GM18909 (cell line): ENCODE data around the gene NDRG4.

Experiments used
- ATAC-seq: cut with Tn5 transposase; IDR thresholded peaks from one replicate; pipeline ENCODE4 v1.9.1; 2021; ENCODE audit warnings: mild to moderate bottlenecking; ENCODE audit not compliant: unreplicated experiment, poor library complexity

The NDRG4 gene

DNA sequence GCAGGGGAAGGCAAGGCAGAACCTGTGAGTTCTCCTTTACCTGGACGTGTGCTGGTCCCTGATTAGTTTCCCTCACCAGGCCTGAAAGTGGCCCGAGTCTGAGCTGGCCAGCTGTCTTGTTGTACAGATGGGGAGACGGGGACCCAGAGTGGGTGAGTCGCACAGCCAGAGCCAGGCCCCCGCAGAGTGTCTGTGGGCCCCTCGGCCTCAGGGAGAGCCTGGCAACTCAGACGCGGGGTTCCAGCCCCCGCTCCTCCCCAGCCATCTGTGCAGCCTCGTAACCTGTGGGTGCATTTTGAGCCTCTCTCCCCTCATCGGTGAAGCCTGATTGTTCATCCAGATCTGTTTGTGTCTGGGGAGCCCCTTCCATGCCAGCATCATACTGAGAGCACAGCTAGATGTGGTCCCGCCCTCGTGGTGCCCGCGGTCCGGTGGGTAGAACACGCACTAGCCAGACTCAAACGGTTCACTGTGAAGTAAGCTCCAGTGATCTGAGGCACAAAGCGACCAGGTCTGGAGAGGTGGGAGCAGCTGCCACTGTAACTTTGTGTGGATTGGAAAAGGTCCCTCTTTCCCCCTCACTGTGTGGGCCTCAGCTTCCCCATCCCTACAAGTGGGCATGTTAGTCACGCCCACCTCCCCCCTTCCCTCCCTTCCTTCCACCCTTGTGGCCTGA lies 6.0 kb upstream of the NDRG4 start:
- no peak for ATAC-seq

DNA sequence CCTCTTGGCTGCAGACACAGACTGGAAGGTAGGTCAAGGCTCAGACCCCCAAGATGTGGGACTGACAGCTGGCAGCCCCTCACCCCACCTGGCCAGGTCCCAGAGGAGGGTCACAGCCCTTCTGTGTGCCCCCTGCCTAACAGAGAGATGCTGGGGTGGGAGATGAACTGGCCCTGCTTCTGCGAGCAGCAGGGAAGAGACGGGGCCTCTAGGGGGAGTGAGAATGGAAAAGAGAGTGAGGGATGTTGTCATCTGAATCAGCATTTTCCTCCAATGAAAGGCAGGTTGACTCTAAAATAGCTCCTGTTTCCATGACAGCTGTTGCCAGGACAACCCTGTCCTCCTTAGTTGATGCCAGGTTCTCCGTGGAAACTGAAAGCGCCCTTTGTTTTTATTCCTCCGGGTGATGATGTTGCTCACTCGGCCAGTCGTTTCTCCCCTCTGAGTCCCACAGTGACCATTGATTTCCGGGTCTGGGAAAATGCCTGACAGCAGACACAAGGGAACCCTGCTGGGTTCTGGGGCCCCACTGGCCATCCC lies 4.9 kb upstream of the NDRG4 start:
- ATAC-seq = peak; percentile 76

GRCh38 chr16:58495521-58496331 lies 4.2 kb upstream of the NDRG4 start:
- no peak for ATAC-seq

DNA sequence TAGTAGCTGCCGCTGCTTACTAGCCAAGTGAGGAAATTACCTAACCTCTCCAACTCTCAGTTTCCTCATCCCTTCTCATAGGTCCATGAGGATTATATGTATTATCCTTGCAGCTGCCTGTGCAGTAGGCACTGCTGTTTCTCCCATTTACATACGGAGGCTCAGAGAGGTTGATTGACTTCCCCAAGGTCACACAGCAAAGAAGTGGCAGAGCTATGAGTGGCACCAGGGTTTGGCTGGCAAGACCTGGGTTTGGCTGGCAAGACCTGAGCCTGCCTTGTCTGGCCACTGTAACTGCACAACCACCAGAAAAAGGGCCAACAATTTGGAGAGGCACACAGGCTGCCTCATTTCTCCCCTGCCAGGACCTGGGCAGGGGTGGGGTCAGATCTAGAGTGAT lies 2.5 kb upstream of the NDRG4 start:
- ATAC-seq = no peak

GRCh38 chr16:58497935-58498334 lies 2.0 kb upstream of the NDRG4 start:
- no peak for ATAC-seq

DNA sequence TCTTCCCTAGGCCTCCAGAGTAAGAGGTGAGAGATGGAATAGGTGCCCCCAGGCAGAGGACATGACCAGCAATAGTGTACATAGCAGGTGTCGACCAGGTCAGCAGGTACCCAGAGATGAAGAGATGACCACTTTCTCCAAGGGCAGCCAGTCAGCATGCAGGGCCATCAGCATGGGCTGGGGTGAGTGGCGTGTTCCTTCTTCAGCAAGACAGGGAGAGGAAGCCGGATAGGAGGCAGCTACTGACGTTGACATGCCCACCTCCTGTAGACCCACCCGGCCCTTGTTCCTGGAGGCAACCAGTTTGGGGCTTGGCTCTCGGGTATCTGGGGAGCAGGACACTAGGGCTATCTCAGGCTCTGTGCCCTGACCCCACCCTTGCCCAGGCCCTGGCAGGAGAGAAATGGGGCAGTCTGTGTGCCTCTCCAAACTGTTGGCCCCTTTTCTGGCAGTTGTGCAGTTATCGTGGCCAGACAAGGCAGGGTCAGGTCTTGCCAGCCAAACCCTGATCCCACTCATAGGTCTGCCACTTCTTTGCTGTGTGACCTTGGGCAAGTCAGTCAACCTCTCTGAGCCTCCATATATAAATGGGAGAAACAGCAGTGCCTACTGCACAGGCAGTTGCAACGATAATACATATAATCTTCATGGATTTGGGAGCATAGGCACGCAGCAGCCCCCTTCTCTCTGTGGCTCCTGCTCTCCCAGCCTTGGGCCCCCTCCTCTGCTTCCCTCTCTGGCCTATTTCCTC lies 1.4 kb upstream of the NDRG4 start:
- no peak for ATAC-seq

DNA sequence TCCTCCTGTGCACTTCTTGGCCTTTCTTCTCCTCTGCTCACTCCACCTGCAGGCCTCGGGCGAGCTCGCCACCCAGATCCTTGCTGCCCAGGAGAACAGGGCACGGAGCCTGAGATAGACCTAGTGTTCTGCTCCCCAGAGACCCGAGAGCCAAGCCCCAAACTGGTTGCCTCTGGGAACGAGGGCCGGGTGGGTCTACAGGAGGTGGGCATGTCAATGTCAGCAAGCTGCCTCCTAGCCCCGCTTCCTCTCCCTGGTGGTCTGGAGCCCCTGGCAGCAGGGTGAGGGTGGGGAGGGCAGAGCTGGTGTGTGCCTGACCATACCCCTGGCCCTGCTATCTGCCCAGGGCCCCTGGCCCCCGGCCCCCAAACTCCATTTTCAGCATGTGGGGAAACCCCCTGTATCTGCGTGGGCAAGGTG lies 841 bp upstream of the NDRG4 start:
- no peak for ATAC-seq

- no peak for ATAC-seq
Observed at GRCh38 chr16:58500430-58501241, 693 bp downstream of the NDRG4 start.

GRCh38 chr16:58501242-58502131 lies 1.5 kb downstream of the NDRG4 start:
- no peak for ATAC-seq

GRCh38 chr16:58502217-58502921 lies 2.4 kb downstream of the NDRG4 start:
- no peak for ATAC-seq

- ATAC-seq = no peak
Observed at GRCh38 chr16:58503166-58503862, 3.4 kb downstream of the NDRG4 start.

GRCh38 chr16:58503863-58504688 lies 4.1 kb downstream of the NDRG4 start:
- no peak for ATAC-seq

- no peak for ATAC-seq
Observed at GRCh38 chr16:58506241-58507194, 6.6 kb downstream of the NDRG4 start.

GRCh38 chr16:58507195-58507962 lies 7.4 kb downstream of the NDRG4 start:
- no peak for ATAC-seq

DNA sequence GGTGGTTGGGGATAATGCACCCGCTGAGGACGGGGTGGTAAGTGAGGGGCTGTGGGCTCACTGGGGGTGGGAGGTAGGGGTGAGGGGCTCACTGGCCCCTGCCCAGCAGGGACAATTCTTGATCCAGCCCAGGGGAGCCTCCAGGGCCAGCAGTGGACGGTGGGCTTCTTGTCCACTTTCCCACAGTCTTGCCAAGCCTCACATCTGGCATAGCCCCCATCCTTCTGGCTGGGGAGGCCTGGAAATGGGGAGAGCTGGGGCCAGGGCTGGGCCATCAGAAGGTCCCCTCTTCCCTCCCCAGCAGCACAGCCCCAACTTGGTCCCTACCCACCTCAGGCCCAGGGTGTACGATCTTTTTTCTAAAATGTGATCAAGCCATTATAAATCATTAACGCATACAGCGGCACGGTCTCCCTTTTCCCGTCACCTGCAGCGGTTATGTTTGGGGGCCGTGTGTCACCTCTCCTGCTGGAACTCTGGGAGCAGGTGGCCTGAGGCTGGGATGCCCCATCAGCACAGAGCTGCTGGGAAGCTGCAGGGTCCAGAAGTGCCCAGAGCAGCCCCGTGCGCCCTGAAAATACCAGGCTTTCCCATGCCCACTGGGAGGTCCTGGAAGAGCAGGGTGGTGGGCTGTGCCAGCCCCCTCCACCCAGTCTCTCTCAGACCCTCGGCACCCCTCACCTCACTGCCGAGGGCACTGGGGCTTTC lies 8.2 kb downstream of the NDRG4 start:
- ATAC-seq = no peak
